Measurements from ENCODE around the gene CHMP2B. TPM values are rescaled to one million over a fixed set of nuclear protein-coding genes. Genes with fewer than 3 reads are reported as not detected.

CHMP2B gene
- total RNA-seq, 1 donor from 2014 or later = 36.0 TPM

GRCh38 chr3:87270908-87271700 is 44.0 kb downstream of the CHMP2B start:
- H3K36me3 Mint-ChIP-seq (ENCODE audit: low read depth) = no peaks in the 10 kb centered on the region
- no peak overlapping the region for H3K27ac Mint-ChIP-seq (ENCODE audit: unreplicated experiment)
- no peaks in the 10 kb centered on the region for H3K9me3 Mint-ChIP-seq (ENCODE audit: low read depth)
- DNase-seq (ENCODE audit: low spot score) = no peak
- H3K4me1 Mint-ChIP-seq (ENCODE audit: low read depth) = no peaks in the 10 kb centered on the region
- peaks cover 2% of the 10 kb centered on the region for H3K27me3 Mint-ChIP-seq (ENCODE audit: low read depth)
- H3K4me3 Mint-ChIP-seq (ENCODE audit: unreplicated experiment) = no peak overlapping the region
- no peak for TF ChIP-seq CTCF (IDR thresholded peaks at IDR 0.05)

GRCh38 chr3:87272718-87273341 is 45.7 kb downstream of the CHMP2B start:
- Mint-ChIP-seq H3K4me3 (ENCODE audit: unreplicated experiment) (no peak overlapping the region), H3K36me3 (ENCODE audit: low read depth) (no peaks in the 10 kb centered on the region), H3K9me3 (ENCODE audit: low read depth) (no peaks in the 10 kb centered on the region), H3K27me3 (ENCODE audit: low read depth) (peaks cover 4% of the 10 kb centered on the region), H3K27ac (ENCODE audit: unreplicated experiment) (no peak overlapping the region), H3K4me1 (ENCODE audit: low read depth) (no peaks in the 10 kb centered on the region)
- DNase-seq (ENCODE audit: low spot score) = no peak
- TF ChIP-seq CTCF (IDR thresholded peaks at IDR 0.05) = no peak

- no peaks in the 10 kb centered on the region for H3K9me3 Mint-ChIP-seq (ENCODE audit: low read depth)
- H3K27ac Mint-ChIP-seq (ENCODE audit: unreplicated experiment) = no peak within 1 kb of the TSS
- H3K4me1 Mint-ChIP-seq (ENCODE audit: low read depth) = no peaks in the 10 kb centered on the region
- H3K4me3 Mint-ChIP-seq (ENCODE audit: unreplicated experiment) = no peak within 1 kb of the TSS
- peaks cover 5% of the 10 kb centered on the region for H3K27me3 Mint-ChIP-seq (ENCODE audit: low read depth)
- no peak for DNase-seq (ENCODE audit: low spot score)
- no peaks in the 10 kb centered on the region for H3K36me3 Mint-ChIP-seq (ENCODE audit: low read depth)
- no peak for TF ChIP-seq CTCF (IDR thresholded peaks at IDR 0.05)
Measured at GRCh38 chr3:87276484-87276883, 49.4 kb downstream of the CHMP2B start, which contains the start of gene POU1F1. POU1F1 (minus strand) TSS chr3:87276584; CDS start chr3:87276462, 122 bp downstream.

GRCh38 chr3:87287011-87287410 is 59.9 kb downstream of the CHMP2B start:
- DNase-seq (ENCODE audit: low spot score) = no peak

More at GRCh38 chr3:87287011-87287410, 59.9 kb downstream of the CHMP2B start:
- no peak overlapping the region for H3K4me3 Mint-ChIP-seq (ENCODE audit: unreplicated experiment)
- no peak for TF ChIP-seq CTCF (IDR thresholded peaks at IDR 0.05)
- no peaks in the 10 kb centered on the region for H3K36me3 Mint-ChIP-seq (ENCODE audit: low read depth)
- no peak overlapping the region for H3K27ac Mint-ChIP-seq (ENCODE audit: unreplicated experiment)
- peaks cover 17% of the 10 kb centered on the region for H3K27me3 Mint-ChIP-seq (ENCODE audit: low read depth)
- no peaks in the 10 kb centered on the region for H3K4me1 Mint-ChIP-seq (ENCODE audit: low read depth)
- peaks cover 12% of the 10 kb centered on the region for H3K9me3 Mint-ChIP-seq (ENCODE audit: low read depth)
